Measurements from ENCODE around the gene CCDC74A.
"Not testable (repeated sequence)": the region's sequence is repeated elsewhere in the genome, so short reads cannot be mapped to it uniquely, and the experiment has no call there.

DNA sequence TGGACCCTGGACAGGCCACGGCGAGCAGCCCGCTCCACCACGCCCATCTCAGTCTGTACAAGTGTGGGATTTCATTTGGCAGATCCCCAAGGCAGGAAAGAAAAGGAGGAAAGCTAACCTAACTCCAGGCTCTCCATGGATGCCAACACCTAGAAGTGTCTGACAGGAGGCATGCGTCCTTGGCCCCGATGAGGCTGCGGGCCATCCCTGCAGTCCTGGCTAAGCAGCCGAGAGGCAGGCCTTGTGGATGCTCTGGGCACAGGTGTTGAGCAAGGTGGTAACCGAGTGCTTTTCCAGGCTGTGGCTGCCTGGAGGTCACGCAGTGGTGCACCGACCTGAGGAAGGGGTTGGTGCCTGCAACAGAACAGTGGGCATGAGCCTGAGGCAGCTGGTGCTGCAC is 7.3 kb downstream of the CCDC74A start:
- not testable (repeated sequence) for TF ChIP-seq ZBTB7A (IDR thresholded peaks at IDR 0.05; ENCODE audit: borderline replicate concordance, control insufficient read depth, low read depth, low read length); CEBPB (tag; IDR thresholded peaks at IDR 0.05); ZNF121 (CRISPR knock-in tag; conservative IDR thresholded peaks at IDR 0.05); PHF20 (IDR thresholded peaks at IDR 0.05; ENCODE audit: partially characterized antibody); ZNF239 (CRISPR knock-in tag; IDR thresholded peaks at IDR 0.05); NRF1 (conservative IDR thresholded peaks at IDR 0.05 in 1 of 2, IDR thresholded peaks at IDR 0.05 in 1 of 2); PHF8 (IDR thresholded peaks at IDR 0.05; ENCODE audit: borderline replicate concordance, low read length); ILF3 (IDR thresholded peaks at IDR 0.05; ENCODE audit: borderline replicate concordance); JUN (IDR thresholded peaks at IDR 0.05; ENCODE audit: borderline replicate concordance, low read depth, low read length); JUN (CRISPR knock-in tag; IDR thresholded peaks at IDR 0.05; ENCODE audit: borderline replicate concordance); ZNF785 (CRISPR knock-in tag; IDR thresholded peaks at IDR 0.05)
- TF ChIP-seq, protein P1, sequence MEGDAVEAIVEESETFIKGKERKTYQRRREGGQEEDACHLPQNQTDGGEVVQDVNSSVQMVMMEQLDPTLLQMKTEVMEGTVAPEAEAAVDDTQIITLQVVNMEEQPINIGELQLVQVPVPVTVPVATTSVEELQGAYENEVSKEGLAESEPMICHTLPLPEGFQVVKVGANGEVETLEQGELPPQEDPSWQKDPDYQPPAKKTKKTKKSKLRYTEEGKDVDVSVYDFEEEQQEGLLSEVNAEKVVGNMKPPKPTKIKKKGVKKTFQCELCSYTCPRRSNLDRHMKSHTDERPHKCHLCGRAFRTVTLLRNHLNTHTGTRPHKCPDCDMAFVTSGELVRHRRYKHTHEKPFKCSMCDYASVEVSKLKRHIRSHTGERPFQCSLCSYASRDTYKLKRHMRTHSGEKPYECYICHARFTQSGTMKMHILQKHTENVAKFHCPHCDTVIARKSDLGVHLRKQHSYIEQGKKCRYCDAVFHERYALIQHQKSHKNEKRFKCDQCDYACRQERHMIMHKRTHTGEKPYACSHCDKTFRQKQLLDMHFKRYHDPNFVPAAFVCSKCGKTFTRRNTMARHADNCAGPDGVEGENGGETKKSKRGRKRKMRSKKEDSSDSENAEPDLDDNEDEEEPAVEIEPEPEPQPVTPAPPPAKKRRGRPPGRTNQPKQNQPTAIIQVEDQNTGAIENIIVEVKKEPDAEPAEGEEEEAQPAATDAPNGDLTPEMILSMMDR (IDR thresholded peaks at IDR 0.05 in 2 of 3, conservative IDR thresholded peaks at IDR 0.05 in 1 of 3; ENCODE audit: insufficient read depth in 2 of 3, low read depth in 1 of 3, low read length in 3 of 3): not testable (repeated sequence)
- TF ChIP-seq, protein P2, sequence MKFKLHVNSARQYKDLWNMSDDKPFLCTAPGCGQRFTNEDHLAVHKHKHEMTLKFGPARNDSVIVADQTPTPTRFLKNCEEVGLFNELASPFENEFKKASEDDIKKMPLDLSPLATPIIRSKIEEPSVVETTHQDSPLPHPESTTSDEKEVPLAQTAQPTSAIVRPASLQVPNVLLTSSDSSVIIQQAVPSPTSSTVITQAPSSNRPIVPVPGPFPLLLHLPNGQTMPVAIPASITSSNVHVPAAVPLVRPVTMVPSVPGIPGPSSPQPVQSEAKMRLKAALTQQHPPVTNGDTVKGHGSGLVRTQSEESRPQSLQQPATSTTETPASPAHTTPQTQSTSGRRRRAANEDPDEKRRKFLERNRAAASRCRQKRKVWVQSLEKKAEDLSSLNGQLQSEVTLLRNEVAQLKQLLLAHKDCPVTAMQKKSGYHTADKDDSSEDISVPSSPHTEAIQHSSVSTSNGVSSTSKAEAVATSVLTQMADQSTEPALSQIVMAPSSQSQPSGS (CRISPR knock-in tag; IDR thresholded peaks at IDR 0.05): not testable (repeated sequence)
- TF ChIP-seq, protein P3, sequence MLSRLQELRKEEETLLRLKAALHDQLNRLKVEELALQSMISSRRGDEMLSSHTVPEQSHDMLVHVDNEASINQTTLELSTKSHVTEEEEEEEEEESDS (CRISPR knock-in tag; IDR thresholded peaks at IDR 0.05): not testable (repeated sequence)

Data from K562 (cell line).